Psoas muscle (tissue), 8 donors: ENCODE data around the gene TRIM46. TPM values are rescaled to one million over a fixed set of nuclear protein-coding genes. Genes with fewer than 3 reads are reported as not detected.
"Not testable (repeated sequence)": the region's sequence is repeated elsewhere in the genome, so short reads cannot be mapped to it uniquely, and the experiment has no call there.

Source experiments
- ATAC-seq, 4 donors: fragments of 200-7000 bp; cut with Tn5 transposase; one replicate each; pipeline ENCODE4 v1.9.1; 2020; ENCODE audit warnings: moderate library complexity in 3 of 4, mild to moderate bottlenecking in 2 of 4
- DNase-seq, 2 donors: peaks; one replicate each; pipeline ENCODE4 v3.0.0-alpha.2; 2020
- H3K27ac ChIP-seq: fragments of 200-600 bp; one replicate; pipeline ENCODE4 v1.8.0; 2022
- H3K27me3 ChIP-seq, 3 donors: fragments of 200-600 bp in 1 of 3; one replicate each; pipeline versions ENCODE4 v1.6.1 to v1.8.0; 2013 to 2022; ENCODE audit warnings: low read length in 2 of 3, mild to moderate bottlenecking in 2 of 3, moderate library complexity in 1 of 3; ENCODE audit not compliant: insufficient read depth in 3 of 3
- H3K36me3 ChIP-seq, 2 donors: fragments of 200-600 bp in 1 of 2; one replicate each; pipeline versions ENCODE4 v1.6.1 to v1.8.0; 2013 to 2022; ENCODE audit warnings: low read depth in 1 of 2, mild to moderate bottlenecking in 1 of 2, moderate library complexity in 1 of 2; ENCODE audit not compliant: insufficient read depth in 1 of 2
- H3K4me1 ChIP-seq: fragments of 200-600 bp; one replicate; pipeline ENCODE4 v1.8.0; 2022
- H3K4me3 ChIP-seq: fragments of 200-600 bp; one replicate; pipeline ENCODE4 v1.8.0; 2022; ENCODE audit warnings: mild to moderate bottlenecking
- H3K9me3 ChIP-seq: fragments of 200-600 bp; one replicate; pipeline ENCODE4 v1.8.0; 2022
- WGBS, 3 donors: extraction: QIAGEN DNeasy Blood & Tissue Kit; methylation state at CpG; one replicate each; pipeline versions ENCODE4 v1.1.6 to v1.1.7; 2013; 5-methylcytosine and 5-hydroxymethylcytosine counted together
- intact Hi-C, 2 donors: fragments of 100-400 bp; cut with DNase I; formaldehyde crosslinking; loops; one replicate each; pipeline versions ENCODE4 v1.11.0 to v1.14.2; 2022
- polyA plus RNA-seq, 3 donors: library from polyadenylated mRNA; stranded (reverse); fragments of 200-250 nt; gene quantifications; one replicate each; pipeline ENCODE4 v1.2.3, GENCODE V29; 2013
- total RNA-seq, 4 donors: library from RNA; stranded (reverse); fragmentation: NEBNext Ultra II Directional in 2 of 4; extraction: Animal tissue kit (Norgen Biotek cat#: 25700) in 2 of 4; gene quantifications; one replicate each; pipeline versions ENCODE4 v1.2.1 to v1.2.4, GENCODE V29; 2021 to 2023
- TF ChIP-seq, protein P1 (sequence below): fragments of 200-600 bp; IDR thresholded peaks from one replicate; pipeline ENCODE4 v1.8.0; 2022; ENCODE audit warnings: antibody characterized with exemption
- donor health status: healthy with polysubstance abuse.
- donor health status: DM: no; HTN: no; CAD: no; lungs with moderate emphysema.
- donor health status: Bipolar disorder and iron deficiency.
- donor health status: healthy.
- donor health status: DM: yes; HTN: yes; CAD: no.
- donor health status: DM: no; HTN: no; CAD: no.
- donor health status: DM: no; HTN: no; CAD: no.
- donor health status: DM: yes; HTN: yes; CAD: no.

Gene TRIM46
- total and polyA plus RNA-seq, 7 donors = 0.03 to 0.16 (median 0.09) TPM; not detected in 3

GRCh38 chr1:155145491-155145890 is 28.2 kb upstream of the TRIM46 start:
- TF ChIP-seq, protein P1, sequence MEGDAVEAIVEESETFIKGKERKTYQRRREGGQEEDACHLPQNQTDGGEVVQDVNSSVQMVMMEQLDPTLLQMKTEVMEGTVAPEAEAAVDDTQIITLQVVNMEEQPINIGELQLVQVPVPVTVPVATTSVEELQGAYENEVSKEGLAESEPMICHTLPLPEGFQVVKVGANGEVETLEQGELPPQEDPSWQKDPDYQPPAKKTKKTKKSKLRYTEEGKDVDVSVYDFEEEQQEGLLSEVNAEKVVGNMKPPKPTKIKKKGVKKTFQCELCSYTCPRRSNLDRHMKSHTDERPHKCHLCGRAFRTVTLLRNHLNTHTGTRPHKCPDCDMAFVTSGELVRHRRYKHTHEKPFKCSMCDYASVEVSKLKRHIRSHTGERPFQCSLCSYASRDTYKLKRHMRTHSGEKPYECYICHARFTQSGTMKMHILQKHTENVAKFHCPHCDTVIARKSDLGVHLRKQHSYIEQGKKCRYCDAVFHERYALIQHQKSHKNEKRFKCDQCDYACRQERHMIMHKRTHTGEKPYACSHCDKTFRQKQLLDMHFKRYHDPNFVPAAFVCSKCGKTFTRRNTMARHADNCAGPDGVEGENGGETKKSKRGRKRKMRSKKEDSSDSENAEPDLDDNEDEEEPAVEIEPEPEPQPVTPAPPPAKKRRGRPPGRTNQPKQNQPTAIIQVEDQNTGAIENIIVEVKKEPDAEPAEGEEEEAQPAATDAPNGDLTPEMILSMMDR = no peak
- no peak for DNase-seq
- Histone ChIP-seq H3K9me3 (no peaks in the 10 kb centered on the region), H3K4me3 (no peak overlapping the region), H3K27me3 (peaks cover 0 to 3% (median 0%) of the 10 kb centered on the region in 3 donors), H3K27ac (no peak overlapping the region), H3K36me3 (no peaks in the 10 kb centered on the region), H3K4me1 (no peaks in the 10 kb centered on the region)
- 76 to 92% (median 82%) methylated on average over 3 of the region's 3 CpGs for WGBS, 3 donors
- ATAC-seq = no peak
- intact Hi-C loops = no loop called here

DNA sequence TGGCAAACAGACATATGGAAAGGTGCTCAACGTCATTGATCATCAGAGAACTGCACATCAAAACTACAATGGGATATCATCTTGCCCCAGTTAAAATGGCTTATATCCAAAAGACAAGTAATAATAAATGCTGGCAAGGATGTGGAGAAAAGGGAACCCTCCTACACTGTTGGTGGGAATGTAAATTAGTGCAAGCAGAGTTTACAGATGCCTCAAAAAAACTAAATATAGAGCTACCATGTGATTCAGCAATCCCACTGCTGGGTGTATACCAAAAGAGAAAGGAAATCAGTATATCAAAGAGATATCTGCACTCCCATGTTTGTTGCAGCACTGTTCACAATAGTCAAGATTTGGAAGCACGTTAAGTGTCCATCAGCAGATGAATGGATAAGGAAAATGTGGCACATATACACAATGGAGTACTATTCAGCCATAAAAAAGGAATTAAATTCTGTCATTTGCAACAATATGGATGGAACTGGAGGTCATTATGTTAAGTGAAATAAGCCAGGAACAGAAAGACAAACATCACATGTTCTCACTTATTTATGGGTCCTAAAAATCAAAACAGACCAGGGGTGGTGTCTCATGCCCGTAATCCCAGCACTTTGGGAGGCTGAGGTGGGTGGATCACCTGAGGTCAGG is 17.5 kb upstream of the TRIM46 start:
- not testable (repeated sequence) for H3K36me3 ChIP-seq
- WGBS, 3 donors = 61 to 72% (median 69%) methylated on average over 3 of the region's 3 CpGs

GRCh38 chr1:155158991-155159390 is 14.7 kb upstream of the TRIM46 start:
- WGBS, 3 donors = 73 to 80% (median 74%) methylated on average over 1 of the region's 1 CpG
- intact Hi-C loops = no loop called here
- Histone ChIP-seq H3K27ac (no peak overlapping the region), H3K4me3 (no peak overlapping the region), H3K27me3 (peaks cover 0 to 8% (median 0%) of the 10 kb centered on the region in 3 donors), H3K4me1 (no peaks in the 10 kb centered on the region), H3K9me3 (no peaks in the 10 kb centered on the region), H3K36me3 (no peaks in the 10 kb centered on the region)
- DNase-seq (no peak), ATAC-seq (no peak)
- TF ChIP-seq, protein P1 = no peak

More for the DNA sequence above, 17.5 kb upstream of the TRIM46 start:
- H3K4me1 ChIP-seq, H3K27ac ChIP-seq, H3K9me3 ChIP-seq, intact Hi-C loops, H3K27me3 ChIP-seq, DNase-seq, ATAC-seq, H3K4me3 ChIP-seq: not testable (repeated sequence)

GRCh38 chr1:155160128-155160527 is 13.5 kb upstream of the TRIM46 start:
- Histone ChIP-seq H3K4me1 (no peaks in the 10 kb centered on the region), H3K36me3 (no peaks in the 10 kb centered on the region), H3K9me3 (no peaks in the 10 kb centered on the region), H3K4me3 (no peak overlapping the region), H3K27me3 (peaks cover 0 to 8% (median 0%) of the 10 kb centered on the region in 3 donors), H3K27ac (no peak overlapping the region)
- 75 to 79% (median 78%) methylated on average over 8 of the region's 8 CpGs for WGBS, 3 donors
- DNase-seq (no peak), ATAC-seq (no peak)
- intact Hi-C loops = no loop called here
- TF ChIP-seq, protein P1 = no peak

DNA sequence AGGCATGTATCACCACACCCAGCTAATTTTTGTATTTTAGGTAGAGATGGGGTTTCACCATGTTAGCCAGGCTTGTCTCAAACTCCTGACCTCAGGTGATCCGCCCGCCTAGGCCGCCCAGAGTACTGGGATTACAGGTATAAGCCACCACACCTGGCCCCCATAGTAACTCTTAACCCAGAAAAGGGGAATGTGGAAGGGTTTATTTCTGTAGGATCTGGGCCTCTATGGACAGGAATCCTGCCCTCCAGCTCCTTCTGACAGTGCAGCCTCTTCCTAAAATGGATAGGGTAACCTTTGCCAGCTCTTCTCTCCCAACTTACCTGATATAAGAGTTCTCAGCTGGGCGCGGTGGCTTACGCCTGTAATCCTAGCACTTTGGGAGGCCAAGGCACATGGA is 11.0 kb upstream of the TRIM46 start:
- H3K27me3 ChIP-seq, intact Hi-C loops, H3K4me3 ChIP-seq, H3K27ac ChIP-seq, DNase-seq, H3K36me3 ChIP-seq, H3K4me1 ChIP-seq, H3K9me3 ChIP-seq, ATAC-seq: not testable (repeated sequence)
- WGBS, 3 donors = 95 to 99% (median 97%) methylated on average over 6 of the region's 6 CpGs

GRCh38 chr1:155163785-155164184 is 9.9 kb upstream of the TRIM46 start:
- H3K27ac ChIP-seq, H3K4me3 ChIP-seq, H3K27me3 ChIP-seq, H3K36me3 ChIP-seq, H3K4me1 ChIP-seq, H3K9me3 ChIP-seq, DNase-seq, ATAC-seq, intact Hi-C loops: not testable (repeated sequence)
- WGBS, 3 donors = 96 to 98% (median 97%) methylated on average over 4 of the region's 4 CpGs

GRCh38 chr1:155164625-155165024 is 9.0 kb upstream of the TRIM46 start:
- not testable (repeated sequence) for ATAC-seq, DNase-seq, H3K36me3 ChIP-seq, H3K27ac ChIP-seq, H3K9me3 ChIP-seq, H3K4me3 ChIP-seq, H3K4me1 ChIP-seq, H3K27me3 ChIP-seq
- WGBS, 3 donors = 92 to 97% (median 95%) methylated on average over 10 to 11 of the region's 11 CpGs
- intact Hi-C loops = loop anchor here in 1 of 2 donors (5.0 kb wide), 1 partner anchor 37 kb away; the partner anchor contains the start of gene EFNA1
